Measurements from ENCODE around the gene GPC6. TPM values are rescaled to one million over a fixed set of nuclear protein-coding genes. Genes with fewer than 3 reads are reported as not detected.

The GPC6 gene
- polyA plus RNA-seq, 2 of the 4 experiments (the other 2 are of a cell fraction) = 8.0 to 14.4 TPM

GRCh38 chr13:94359875-94360274, 1133.3 kb downstream of the GPC6 start:
- DNase-seq (ENCODE audit: low read depth in 1 of 2, low spot score in 1 of 2) = no peak
- no peak for FAIRE-seq
- no peak for ATAC-seq
- H3K4me2 ChIP-seq = no peak overlapping the region
- no peaks in the 10 kb centered on the region for H3K9me3 ChIP-seq
- no peak overlapping the region for H3K4me3 ChIP-seq
- ChIA-PET POLR2A (no interaction called here), CTCF (no interaction called here)
- no peak overlapping the region for H3K27ac ChIP-seq
- TF ChIP-seq NR3C1 (IDR thresholded peaks at IDR 0.05) (no peak), EHF (CRISPR knock-in tag; IDR thresholded peaks at IDR 0.05) (no peak), HEYL (CRISPR knock-in tag; IDR thresholded peaks at IDR 0.05) (no peak), KDM5A (IDR thresholded peaks at IDR 0.05) (no peak), FOSB (CRISPR knock-in tag; IDR thresholded peaks at IDR 0.05) (no peak), POLR2A (IDR thresholded peaks at IDR 0.05; ENCODE audit: low read length) (no peak), CHD4 (IDR thresholded peaks at IDR 0.05; ENCODE audit: borderline replicate concordance) (no peak), RFX5 (IDR thresholded peaks at IDR 0.05) (no peak), RCOR1 (IDR thresholded peaks at IDR 0.05; ENCODE audit: low read depth, low read length) (no peak), ATOH8 (CRISPR knock-in tag; IDR thresholded peaks at IDR 0.05; ENCODE audit: low read depth) (no peak), BCL3 (IDR thresholded peaks at IDR 0.05) (no peak), MYC (IDR thresholded peaks at IDR 0.05; ENCODE audit: borderline replicate concordance, low read length) (no peak), FOXS1 (CRISPR knock-in tag; IDR thresholded peaks at IDR 0.05) (no peak)
- TF ChIP-seq, protein P1, sequence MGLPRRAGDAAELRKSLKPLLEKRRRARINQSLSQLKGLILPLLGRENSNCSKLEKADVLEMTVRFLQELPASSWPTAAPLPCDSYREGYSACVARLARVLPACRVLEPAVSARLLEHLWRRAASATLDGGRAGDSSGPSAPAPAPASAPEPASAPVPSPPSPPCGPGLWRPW (IDR thresholded peaks at IDR 0.05) = no peak
- TF ChIP-seq, protein P2, sequence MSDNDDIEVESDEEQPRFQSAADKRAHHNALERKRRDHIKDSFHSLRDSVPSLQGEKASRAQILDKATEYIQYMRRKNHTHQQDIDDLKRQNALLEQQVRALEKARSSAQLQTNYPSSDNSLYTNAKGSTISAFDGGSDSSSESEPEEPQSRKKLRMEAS (IDR thresholded peaks at IDR 0.05) = no peak
- TF ChIP-seq, protein P3, sequence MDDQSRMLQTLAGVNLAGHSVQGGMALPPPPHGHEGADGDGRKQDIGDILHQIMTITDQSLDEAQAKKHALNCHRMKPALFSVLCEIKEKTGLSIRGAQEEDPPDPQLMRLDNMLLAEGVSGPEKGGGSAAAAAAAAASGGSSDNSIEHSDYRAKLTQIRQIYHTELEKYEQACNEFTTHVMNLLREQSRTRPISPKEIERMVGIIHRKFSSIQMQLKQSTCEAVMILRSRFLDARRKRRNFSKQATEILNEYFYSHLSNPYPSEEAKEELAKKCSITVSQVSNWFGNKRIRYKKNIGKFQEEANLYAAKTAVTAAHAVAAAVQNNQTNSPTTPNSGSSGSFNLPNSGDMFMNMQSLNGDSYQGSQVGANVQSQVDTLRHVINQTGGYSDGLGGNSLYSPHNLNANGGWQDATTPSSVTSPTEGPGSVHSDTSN (IDR thresholded peaks at IDR 0.05) = no peak
- H3K4me1 ChIP-seq = no peaks in the 10 kb centered on the region

GRCh38 chr13:94362411-94362909, 1135.9 kb downstream of the GPC6 start:
- ChIA-PET POLR2A (no interaction called here), CTCF (interaction anchor here (0.7 to 1.9 kb wide), 10 partner anchors 13 to 1987 kb away, joined by 3 to 6 read pairs (median 4); no protein-coding TSS in a partner anchor)
- H3K4me3 ChIP-seq = no peak overlapping the region
- FAIRE-seq (no peak), DNase-seq (ENCODE audit: low read depth in 1 of 2, low spot score in 1 of 2) (peak; percentile 52 to 80), ATAC-seq (peak; percentile 98)
- H3K4me1 ChIP-seq = no peaks in the 10 kb centered on the region
- WGBS (ENCODE audit: missing lambda C conversion rate) = 1% methylated on average over 4 of the region's 4 CpGs
- H3K27ac ChIP-seq = no peak overlapping the region
- H3K4me2 ChIP-seq = 0 out of 3 replicates have a peak overlapping the region, but pooled peaks have one; percentile 12
- TF ChIP-seq CTCF (IDR thresholded peaks at IDR 0.05) = peak; percentile 75
- TF ChIP-seq RAD21 (conservative IDR thresholded peaks at IDR 0.05 in 1 of 2, IDR thresholded peaks at IDR 0.05 in 1 of 2) = peak; percentile 89
- peak; percentile 86 for TF ChIP-seq SMC3 (IDR thresholded peaks at IDR 0.05)
- no peak for TF ChIP-seq FOSB (CRISPR knock-in tag; IDR thresholded peaks at IDR 0.05)
- TF ChIP-seq CHD2 (IDR thresholded peaks at IDR 0.05; ENCODE audit: low read length, partially characterized antibody) = no peak
- TF ChIP-seq MAFK (IDR thresholded peaks at IDR 0.05; ENCODE audit: partially characterized antibody) = no peak
- no peak for TF ChIP-seq FOSL2 (IDR thresholded peaks at IDR 0.05)
- no peak for TF ChIP-seq FOSL2 (CRISPR knock-in tag; IDR thresholded peaks at IDR 0.05)
- no peaks in the 10 kb centered on the region for H3K9me3 ChIP-seq

All from A549 (cell line).